Measurements from ENCODE around the gene MARK4.

DNA sequence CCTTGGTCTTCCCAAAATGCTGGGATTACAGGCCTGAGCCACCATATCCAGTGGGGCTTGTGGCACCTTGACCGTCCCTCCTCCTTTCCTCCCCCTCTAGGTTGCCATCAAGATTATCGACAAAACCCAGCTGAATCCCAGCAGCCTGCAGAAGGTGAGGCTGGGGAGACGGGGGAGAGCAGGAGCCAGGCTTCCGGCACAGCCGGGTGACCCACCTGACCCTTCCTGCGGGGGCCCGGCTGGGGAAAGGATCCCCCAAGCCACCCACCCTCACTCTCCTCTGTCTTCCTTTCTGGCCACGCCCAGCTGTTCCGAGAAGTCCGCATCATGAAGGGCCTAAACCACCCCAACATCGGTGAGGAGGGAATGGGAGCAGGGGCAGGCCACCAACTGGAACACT is 11.9 kb downstream of the MARK4 start:
- TF ChIP-seq, protein P1, sequence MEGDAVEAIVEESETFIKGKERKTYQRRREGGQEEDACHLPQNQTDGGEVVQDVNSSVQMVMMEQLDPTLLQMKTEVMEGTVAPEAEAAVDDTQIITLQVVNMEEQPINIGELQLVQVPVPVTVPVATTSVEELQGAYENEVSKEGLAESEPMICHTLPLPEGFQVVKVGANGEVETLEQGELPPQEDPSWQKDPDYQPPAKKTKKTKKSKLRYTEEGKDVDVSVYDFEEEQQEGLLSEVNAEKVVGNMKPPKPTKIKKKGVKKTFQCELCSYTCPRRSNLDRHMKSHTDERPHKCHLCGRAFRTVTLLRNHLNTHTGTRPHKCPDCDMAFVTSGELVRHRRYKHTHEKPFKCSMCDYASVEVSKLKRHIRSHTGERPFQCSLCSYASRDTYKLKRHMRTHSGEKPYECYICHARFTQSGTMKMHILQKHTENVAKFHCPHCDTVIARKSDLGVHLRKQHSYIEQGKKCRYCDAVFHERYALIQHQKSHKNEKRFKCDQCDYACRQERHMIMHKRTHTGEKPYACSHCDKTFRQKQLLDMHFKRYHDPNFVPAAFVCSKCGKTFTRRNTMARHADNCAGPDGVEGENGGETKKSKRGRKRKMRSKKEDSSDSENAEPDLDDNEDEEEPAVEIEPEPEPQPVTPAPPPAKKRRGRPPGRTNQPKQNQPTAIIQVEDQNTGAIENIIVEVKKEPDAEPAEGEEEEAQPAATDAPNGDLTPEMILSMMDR (IDR thresholded peaks at IDR 0.05), result no peak
- TF ChIP-seq POLR2A (IDR thresholded peaks at IDR 0.05), result no peak

All from lower leg skin (tissue), 3 donors.